H1 (cell line): ENCODE results near the gene LDLRAP1. TPM values are rescaled to one million over a fixed set of nuclear protein-coding genes. Genes with fewer than 3 reads are reported as not detected.

Source experiments
- CTCF ChIA-PET: fragments of 300-600 bp; sonication (Branson Sonifier 250); formaldehyde crosslinking; loops from one replicate; lab custom pipeline; 2021; ENCODE audit not compliant: partially characterized antibody; lab: Charles Lee
- POLR2A ChIA-PET: fragments of 300-600 bp; sonication (Branson Sonifier 250); formaldehyde crosslinking; loops from one replicate; lab custom pipeline; 2021; ENCODE audit warnings: inconsistent platforms; ENCODE audit not compliant: partially characterized antibody; lab: Charles Lee
- DNase-seq, 2 experiments: peaks; one replicate each; pipeline versions ENCODE4 v3.0.0 to v3.0.0-alpha.2; 2010 to 2022; ENCODE audit warnings: low spot score in 2 of 2, low read depth in 1 of 2, mixed read lengths in 1 of 2
- FAIRE-seq: peaks from 2 replicates; lab custom pipeline; 2011; peaks lifted over from hg19 to GRCh38; lab: Jason Lieb, UNC
- H2AFZ ChIP-seq: 2 replicates; pipeline ENCODE4 v1.8.1; 2012; ENCODE audit warnings: low read length, inconsistent platforms
- H2AK5ac ChIP-seq: 2 replicates; pipeline ENCODE4 v1.6.1; 2013; ENCODE audit warnings: low read depth, low read length
- H2BK120ac ChIP-seq: replicated peaks from 2 replicates; pipeline ENCODE3; 2013; ENCODE audit warnings: low read depth, low read length, inconsistent platforms
- H2BK12ac ChIP-seq: 2 replicates; pipeline ENCODE4 v1.6.1; 2013; ENCODE audit warnings: low read depth, low read length
- H2BK15ac ChIP-seq: 2 replicates; pipeline ENCODE4 v1.6.1; 2013; ENCODE audit warnings: low read length
- H2BK20ac ChIP-seq: 2 replicates; pipeline ENCODE4 v1.6.1; 2013; ENCODE audit warnings: low read length
- H2BK5ac ChIP-seq: 2 replicates; pipeline ENCODE4 v1.6.1; 2013; ENCODE audit warnings: low read depth, low read length
- H3K14ac ChIP-seq: 2 replicates; pipeline ENCODE4 v1.6.1; 2013; ENCODE audit warnings: inconsistent platforms; ENCODE audit not compliant: insufficient read length
- H3K18ac ChIP-seq: 2 replicates; pipeline ENCODE4 v1.6.1; 2013; ENCODE audit warnings: low read length; ENCODE audit errors: extremely low read depth
- H3K23ac ChIP-seq: 2 replicates; pipeline ENCODE4 v1.6.1; 2013; ENCODE audit warnings: inconsistent platforms; ENCODE audit not compliant: insufficient read length
- H3K23me2 ChIP-seq: 2 replicates; pipeline ENCODE4 v1.6.1; 2013; ENCODE audit warnings: low read depth, low read length
- H3K27ac ChIP-seq: 2 replicates; pipeline ENCODE4 v1.6.1; 2011; ENCODE audit warnings: low read depth, low read length, inconsistent platforms
- H3K27me3 ChIP-seq, 4 experiments: replicated peaks in 1 of 4; 1 replicate in 1 of 4; 2 replicates in 3 of 4; pipeline versions ENCODE4 v1.6.1 to v1.8.1; 2011 to 2013; ENCODE audit warnings: low read length in 3 of 4, mild to moderate bottlenecking in 3 of 4, inconsistent platforms in 2 of 4, mixed read lengths in 2 of 4, moderate library complexity in 1 of 4; ENCODE audit not compliant: control insufficient read depth in 3 of 4, insufficient read depth in 3 of 4; ENCODE audit errors: extremely low read depth in 1 of 4
- H3K36me3 ChIP-seq, 4 experiments: 2 replicates each; pipeline versions ENCODE4 v1.6.1 to v1.8.1; 2011 to 2013; ENCODE audit warnings: mild to moderate bottlenecking in 4 of 4, low read length in 3 of 4, moderate library complexity in 2 of 4, control low read depth in 1 of 4, inconsistent platforms in 1 of 4; ENCODE audit not compliant: insufficient read depth in 4 of 4, control insufficient read depth in 2 of 4
- H3K4ac ChIP-seq: replicated peaks from 2 replicates; pipeline ENCODE3; 2013; ENCODE audit warnings: low read length, low read depth, mixed read lengths, inconsistent platforms; ENCODE audit not compliant: insufficient read length
- H3K4me1 ChIP-seq, 4 experiments: replicated peaks in 1 of 4; 1 replicate in 1 of 4; 2 replicates in 3 of 4; pipeline versions ENCODE4 v1.6.1 to v1.8.1; 2011 to 2013; ENCODE audit warnings: low read length in 3 of 4, inconsistent platforms in 2 of 4, mixed read lengths in 1 of 4; ENCODE audit not compliant: insufficient read depth in 4 of 4, control insufficient read depth in 3 of 4
- H3K4me2 ChIP-seq, 2 experiments: 2 replicates each; pipeline versions ENCODE4 v1.6.1 to v1.8.1; 2011 to 2013; ENCODE audit warnings: low read depth in 2 of 2, low read length in 2 of 2, control low read depth in 1 of 2, inconsistent platforms in 1 of 2, mild to moderate bottlenecking in 1 of 2; ENCODE audit not compliant: insufficient read depth in 1 of 2
- H3K4me3 ChIP-seq, 4 experiments: fragments of 200-600, 300-600 bp in 1 of 4; sonication (generic), shearing (Covaris generic), sonication (Bioruptor Twin) in 1 of 4; 2 replicates each; pipeline versions ENCODE4 v1.5.1 to v1.8.1; 2011 to 2016; ENCODE audit warnings: low read length in 4 of 4, low read depth in 3 of 4, control low read depth in 2 of 4, inconsistent platforms in 2 of 4, mild to moderate bottlenecking in 2 of 4, mixed read lengths in 1 of 4, moderate library complexity in 1 of 4; ENCODE audit not compliant: insufficient read depth in 2 of 4; ENCODE audit errors: extremely low read depth in 1 of 4
- H3K56ac ChIP-seq: replicated peaks from 2 replicates; pipeline ENCODE3; 2013; ENCODE audit warnings: low read depth, mild to moderate bottlenecking, mixed read lengths, low read length, inconsistent platforms; ENCODE audit not compliant: insufficient read length
- H3K79me1 ChIP-seq: 2 replicates; pipeline ENCODE4 v1.6.1; 2013; ENCODE audit warnings: low read depth, low read length, control low read depth
- H3K79me2 ChIP-seq, 2 experiments: 2 replicates each; pipeline versions ENCODE4 v1.6.1 to v1.8.1; 2012 to 2013; ENCODE audit warnings: low read length in 2 of 2, mild to moderate bottlenecking in 2 of 2, inconsistent platforms in 1 of 2; ENCODE audit not compliant: insufficient read depth in 2 of 2, control insufficient read depth in 1 of 2
- H3K9ac ChIP-seq, 4 experiments: replicated peaks in 1 of 4; 1 replicate in 1 of 4; 2 replicates in 3 of 4; pipeline versions ENCODE4 v1.6.1 to v1.8.1; 2011 to 2013; ENCODE audit warnings: low read depth in 3 of 4, low read length in 3 of 4, control low read depth in 2 of 4, mild to moderate bottlenecking in 2 of 4, moderate library complexity in 2 of 4, inconsistent platforms in 1 of 4; ENCODE audit errors: extremely low read depth in 1 of 4
- H3K9me3 ChIP-seq, 2 experiments: 2 replicates each; pipeline versions ENCODE4 v1.6.1 to v1.8.1; 2012 to 2013; ENCODE audit warnings: mild to moderate bottlenecking in 2 of 2, moderate library complexity in 2 of 2, control low read depth in 1 of 2, inconsistent platforms in 1 of 2, low read depth in 1 of 2, low read length in 1 of 2, mixed read lengths in 1 of 2; ENCODE audit not compliant: insufficient read depth in 2 of 2
- H4K20me1 ChIP-seq, 2 experiments: replicated peaks in 1 of 2; 2 replicates each; pipeline versions ENCODE3 to v1.8.1; 2011 to 2013; ENCODE audit warnings: inconsistent platforms in 2 of 2, low read length in 2 of 2, mild to moderate bottlenecking in 1 of 2; ENCODE audit not compliant: insufficient read depth in 2 of 2, control insufficient read depth in 1 of 2
- H4K5ac ChIP-seq: 2 replicates; pipeline ENCODE4 v1.6.1; 2013; ENCODE audit warnings: low read length, low read depth, mixed read lengths, inconsistent platforms; ENCODE audit not compliant: insufficient read length
- H4K8ac ChIP-seq: 2 replicates; pipeline ENCODE4 v1.8.0; 2013; ENCODE audit warnings: mild to moderate bottlenecking, moderate library complexity, low read length, inconsistent platforms; ENCODE audit not compliant: insufficient read depth; ENCODE audit errors: extremely low read depth
- H4K91ac ChIP-seq: replicated peaks from 2 replicates; pipeline ENCODE3; 2013; ENCODE audit warnings: low read length, mixed read lengths, inconsistent platforms; ENCODE audit not compliant: insufficient read length
- ASH2L ChIP-seq: fragments of 200-600, 300-600 bp; sonication (generic); IDR thresholded peaks from one replicate; pipeline ENCODE4 v1.7.1; 2017; ENCODE audit warnings: low read length
- BACH1 ChIP-seq: IDR thresholded peaks from 2 replicates; pipeline ENCODE4 v1.6.1; 2012; ENCODE audit warnings: low read length, improper control_type of control experiment
- CEBPB ChIP-seq: IDR thresholded peaks from 2 replicates; pipeline ENCODE4 v1.6.1; 2012; ENCODE audit warnings: low read depth, low read length
- HDAC6 ChIP-seq: IDR thresholded peaks from one replicate; pipeline ENCODE4 v1.7.1; 2012; ENCODE audit warnings: low read depth, mild to moderate bottlenecking, inconsistent platforms, low read length, moderate library complexity
- whole genome bisulfite sequencing, 2 experiments: shearing (Covaris generic) in 1 of 2; methylation state at CpG; one replicate each; pipeline versions ENCODE4 v1.1.6 to v1.1.7; 2013 to 2015; ENCODE audit warnings: low lambda C conversion rate in 2 of 2, mixed read lengths in 2 of 2, inconsistent platforms in 1 of 2, low coverage in 1 of 2, missing lambda C conversion rate in 1 of 2; ENCODE audit not compliant: insufficient replicate concordance in 2 of 2, insufficient coverage in 1 of 2, insufficient read length in 1 of 2; ENCODE audit errors: extremely low coverage in 1 of 2, missing lambda C conversion rate in 1 of 2; 5-methylcytosine and 5-hydroxymethylcytosine counted together
- polyA plus RNA-seq, 7 experiments: library from polyadenylated mRNA; depleted of rRNA in 3 of 7; stranded (reverse) in 5 of 7; unstranded in 2 of 7; fragments of >200 nt in 5 of 7; fragments of 200-250 nt in 2 of 7; gene quantifications; 1 replicate in 5 of 7; 2 replicates in 1 of 7; 4 replicates in 1 of 7; pipeline versions ENCODE4 v1.2.1 to v1.2.3, GENCODE V29; 2011 to 2013; ENCODE audit warnings: missing spikeins in 2 of 7, mixed read lengths in 2 of 7
- total RNA-seq: library from RNA; stranded (reverse); fragmentation: NEBNext Ultra II Directional; extraction: Animal tissue kit (Norgen Biotek cat#: 25700); gene quantifications from 2 replicates; pipeline ENCODE4 v1.2.1, GENCODE V29; 2021

The LDLRAP1 gene
- total and polyA plus RNA-seq, 2 of the 8 experiments (the other 6 are each of a cell fraction or from before 2014, with no cell fraction given), result 12.8 to 13.2 TPM

- no peak overlapping the region for H3K27ac ChIP-seq
- no peak overlapping the region for H3K9ac ChIP-seq
- H4K91ac ChIP-seq, result no peak overlapping the region
- H3K23ac ChIP-seq, result no peak overlapping the region
- peaks cover 0 to 2% of the 10 kb centered on the region in 2 experiments for H4K20me1 ChIP-seq
- no peak overlapping the region for H3K4ac ChIP-seq
- no peak overlapping the region for H2BK5ac ChIP-seq
- H3K56ac ChIP-seq, result no peak overlapping the region
- H2BK20ac ChIP-seq, result no peak overlapping the region
- TF ChIP-seq CEBPB (no peak), HDAC6 (no peak), ASH2L (no peak), BACH1 (no peak)
- no peak overlapping the region for H2BK12ac ChIP-seq
- no peak overlapping the region for H4K8ac ChIP-seq
- H3K4me2 ChIP-seq, result no peak overlapping the region
- no peak overlapping the region for H3K4me3 ChIP-seq
- FAIRE-seq (no peak), DNase-seq (no peak)
- ChIA-PET CTCF (interaction anchor here (0.6 to 9.6 kb wide), 19 partner anchors 8 to 1381 kb away, joined by 3 to 92 read pairs (median 4); no protein-coding TSS in a partner anchor), POLR2A (interaction anchor here (0.8 to 1.2 kb wide), 3 partner anchors 7 to 17 kb away, joined by 3 to 4 read pairs (median 3); no protein-coding TSS in a partner anchor)
- no peaks in the 10 kb centered on the region for H3K79me1 ChIP-seq
- H3K9me3 ChIP-seq, result no peaks in the 10 kb centered on the region
- no peaks in the 10 kb centered on the region for H3K23me2 ChIP-seq
- H3K79me2 ChIP-seq, result no peaks in the 10 kb centered on the region
- no peak overlapping the region for H3K14ac ChIP-seq
- 87% methylated on average over 19 of the region's 19 CpGs; no CpG with 5 or more reads in 1 of the 2 experiments for WGBS, 2 experiments
- no peak overlapping the region for H2BK15ac ChIP-seq
- H3K36me3 ChIP-seq, result no peaks in the 10 kb centered on the region
- no peak overlapping the region for H2BK120ac ChIP-seq
- H3K27me3 ChIP-seq, result no peaks in the 10 kb centered on the region; a peak in 2 of 7 replicates
- no peak overlapping the region for H2AK5ac ChIP-seq
- H2AFZ ChIP-seq, result no peak overlapping the region
- H3K4me1 ChIP-seq, result peaks cover 0 to 13% (median 10%) of the 10 kb centered on the region in 4 experiments; a peak in 5 of 7 replicates
- H3K18ac ChIP-seq, result no peak overlapping the region
- H4K5ac ChIP-seq, result no peak overlapping the region
Observed at GRCh38 chr1:25579292-25580252, 36.2 kb downstream of the LDLRAP1 start.
